K562 (cell line): ENCODE results near the gene MADCAM1. TPM values are rescaled to one million over a fixed set of nuclear protein-coding genes. Genes with fewer than 3 reads are reported as not detected.
A peak's percentile ranks its signal among the peaks of the same experiment; 100 is the strongest.

Experiments used
- ARNT ChIP-seq, 2 experiments: fragments of 450-650 bp; IDR thresholded peaks; 2 replicates each; pipeline ENCODE4 v1.6.1; 2016; ENCODE audit warnings: mild to moderate bottlenecking in 1 of 2
- CEBPG ChIP-seq, 3 experiments: fragments of 200-800 bp in 1 of 3; sonication (Bioruptor generic) in 1 of 3; sonication (generic) in 1 of 3; formaldehyde crosslinking in 1 of 3; IDR thresholded peaks in 2 of 3; conservative IDR thresholded peaks in 1 of 3; 2 replicates each; pipeline versions ENCODE4 v1.6.1 to v1.8.0; 2016 to 2022; ENCODE audit warnings: missing compliant biosample characterization in 2 of 3, missing genetic modification characterization in 2 of 3, mild to moderate bottlenecking in 1 of 3, missing genetic modification reagents in 1 of 3
- DDX20 ChIP-seq: fragments of 450-650 bp; IDR thresholded peaks from 2 replicates; pipeline ENCODE4 v1.6.1; 2016; ENCODE audit warnings: missing genetic modification characterization, low read depth, mild to moderate bottlenecking, missing compliant biosample characterization, moderate library complexity
- ELF4 ChIP-seq: fragments of 450-650 bp; formaldehyde crosslinking; IDR thresholded peaks from 2 replicates; pipeline ENCODE4 v1.4.0; 2022; ENCODE audit warnings: missing genetic modification characterization
- HDAC1 ChIP-seq, 2 experiments: fragments of 450-650 bp; IDR thresholded peaks; 2 replicates each; pipeline ENCODE4 v1.6.1; 2016 to 2017; ENCODE audit warnings: inconsistent platforms in 1 of 2, mild to moderate bottlenecking in 1 of 2, moderate library complexity in 1 of 2
- KDM5B ChIP-seq: fragments of 200-600 bp; sonication (generic); IDR thresholded peaks from 2 replicates; pipeline ENCODE4 v1.6.1; 2012; ENCODE audit warnings: low read depth, mild to moderate bottlenecking, moderate library complexity, low read length, control low read depth, inconsistent platforms; ENCODE audit not compliant: insufficient replicate concordance
- KLF13 ChIP-seq: fragments of 450-650 bp; IDR thresholded peaks from 2 replicates; pipeline ENCODE4 v1.6.1; 2016; ENCODE audit warnings: missing genetic modification characterization, low read depth, mild to moderate bottlenecking, missing compliant biosample characterization, moderate library complexity, borderline replicate concordance
- MEIS2 ChIP-seq: fragments of 450-650 bp; IDR thresholded peaks from 2 replicates; pipeline ENCODE4 v1.6.1; 2014; ENCODE audit warnings: mild to moderate bottlenecking; ENCODE audit not compliant: partially characterized antibody
- RAD21 ChIP-seq, 2 experiments: fragments of 250-450 bp in 1 of 2; fragments of 450-650 bp in 1 of 2; sonication (Bioruptor Pico) in 1 of 2; formaldehyde crosslinking in 1 of 2; IDR thresholded peaks in 1 of 2; conservative IDR thresholded peaks in 1 of 2; 2 replicates each; pipeline versions ENCODE4 v1.4.0 to v1.8.0; 2020 to 2022; ENCODE audit warnings: mild to moderate bottlenecking in 2 of 2, moderate library complexity in 1 of 2
- RBBP5 ChIP-seq: fragments of 200-600 bp; sonication (generic); IDR thresholded peaks from 2 replicates; pipeline ENCODE4 v1.6.1; 2012; ENCODE audit warnings: borderline replicate concordance, mild to moderate bottlenecking, low read length, control low read depth, inconsistent platforms; ENCODE audit not compliant: insufficient read depth, poor library complexity, severe bottlenecking
- RBM14 ChIP-seq: fragments of 200-400 bp; formaldehyde crosslinking; IDR thresholded peaks from 2 replicates; pipeline ENCODE4 v1.6.1; 2018; ENCODE audit warnings: low read depth, mild to moderate bottlenecking, low read length, moderate library complexity, borderline replicate concordance; ENCODE audit not compliant: insufficient read depth
- SMARCE1 ChIP-seq: fragments of 450-650 bp; IDR thresholded peaks from 2 replicates; pipeline ENCODE4 v1.7.1; 2016; ENCODE audit warnings: mild to moderate bottlenecking
- SUPT5H ChIP-seq: fragments of 450-650 bp; IDR thresholded peaks from 2 replicates; pipeline ENCODE4 v1.6.1; 2016
- ZNF121 ChIP-seq: sonication (generic); formaldehyde crosslinking; conservative IDR thresholded peaks from 2 replicates; pipeline ENCODE4 v1.8.0; 2022; ENCODE audit warnings: missing genetic modification reagents
- polyA plus RNA-seq, 8 experiments: library from polyadenylated mRNA; depleted of rRNA in 4 of 8; stranded (reverse) in 5 of 8; unstranded in 3 of 8; fragments of >200 nt; fragmentation: Nextera tagmentation in 2 of 8; fragmentation: Illumina TruSeq in 1 of 8; extraction: Ambion mirVana in 2 of 8; extraction: Trizol in 1 of 8; gene quantifications; 2 replicates each; pipeline versions ENCODE4 v1.2.1 to v1.2.3, GENCODE V29; 2011 to 2014; ENCODE audit warnings: inconsistent platforms in 1 of 8, missing spikeins in 1 of 8
- total RNA-seq, 7 experiments: library from RNA; depleted of rRNA in 6 of 7; stranded (reverse); fragments of >200 nt in 6 of 7; fragmentation: Illumina TruSeq in 2 of 7; extraction: Trizol in 2 of 7; gene quantifications; 2 replicates each; pipeline versions ENCODE4 v1.2.1 to v1.2.3, GENCODE V29; 2011 to 2021; ENCODE audit warnings: low replicate concordance in 1 of 7
- TF ChIP-seq, protein P1 (sequence below), 2 experiments: IDR thresholded peaks; 2 replicates each; pipeline ENCODE4 v1.6.1; 2011; ENCODE audit warnings: borderline replicate concordance in 1 of 2, control low read depth in 1 of 2, low read depth in 1 of 2, low read length in 1 of 2, mild to moderate bottlenecking in 1 of 2, mixed read lengths in 1 of 2, moderate library complexity in 1 of 2; ENCODE audit not compliant: insufficient read depth in 1 of 2, insufficient read length in 1 of 2, poor library complexity in 1 of 2, severe bottlenecking in 1 of 2; ENCODE audit errors: extremely low read depth in 1 of 2
- TF ChIP-seq, protein P2 (sequence below): fragments of 450-650 bp; formaldehyde crosslinking; IDR thresholded peaks from 2 replicates; pipeline ENCODE4 v1.4.0; 2020; ENCODE audit warnings: mild to moderate bottlenecking, moderate library complexity
- TF ChIP-seq, protein P3 (sequence below): fragments of 250-450 bp; sonication (Bioruptor Pico); IDR thresholded peaks from 2 replicates; pipeline ENCODE4 v1.4.0; 2020; ENCODE audit warnings: borderline replicate concordance
- TF ChIP-seq, protein P4 (sequence below): sonication (generic); formaldehyde crosslinking; IDR thresholded peaks from 2 replicates; pipeline ENCODE4 v1.8.1; 2022; ENCODE audit warnings: missing genetic modification reagents

MADCAM1 gene
- total and polyA plus RNA-seq, 9 of the 15 experiments (the other 6 are each of a cell fraction or from before 2014, with no cell fraction given), result 0.09 to 0.36 (median 0.09) TPM; not detected in 6

DNA sequence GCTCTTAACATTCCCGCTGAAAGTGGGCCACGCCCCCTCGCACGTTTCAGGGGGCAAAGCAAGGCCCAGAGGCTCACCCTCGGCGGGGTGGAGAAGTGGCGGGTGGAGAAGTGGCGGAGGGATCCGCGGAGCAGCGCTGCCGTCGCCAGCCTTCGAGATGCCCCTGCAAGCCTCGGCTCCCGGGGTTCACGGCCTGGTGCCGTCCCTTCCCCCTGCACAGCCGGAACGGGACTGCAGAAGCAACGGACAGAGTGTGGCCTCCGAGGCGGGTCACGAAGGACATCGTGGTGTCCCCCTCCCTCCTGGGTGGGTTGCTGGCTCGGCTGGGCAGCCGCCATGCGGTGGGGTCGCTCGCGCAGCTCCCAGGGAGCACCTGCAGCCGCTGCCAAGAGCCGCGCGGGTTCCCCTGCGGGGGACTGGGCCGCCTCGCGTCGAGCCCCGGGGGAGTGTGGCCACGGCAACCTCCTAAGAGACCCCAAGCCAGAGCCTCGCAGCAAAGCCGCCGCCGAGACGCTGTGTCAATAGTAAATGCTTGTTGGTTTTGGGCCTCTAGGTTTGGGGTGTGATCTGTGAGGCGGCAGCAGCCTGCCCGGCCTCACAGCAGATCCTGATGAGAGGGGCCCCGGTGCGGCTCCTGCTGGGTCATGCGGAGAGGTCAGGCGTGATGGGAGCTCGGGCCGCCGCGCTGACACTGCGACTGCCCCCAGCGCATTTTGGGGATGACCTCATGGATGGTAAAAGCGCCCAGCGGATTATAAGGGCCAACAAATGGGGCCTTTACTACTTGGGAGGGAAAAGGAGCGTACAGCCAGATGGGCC is 16.5 kb downstream of the MADCAM1 start (continued):
- TF ChIP-seq, protein P1, sequence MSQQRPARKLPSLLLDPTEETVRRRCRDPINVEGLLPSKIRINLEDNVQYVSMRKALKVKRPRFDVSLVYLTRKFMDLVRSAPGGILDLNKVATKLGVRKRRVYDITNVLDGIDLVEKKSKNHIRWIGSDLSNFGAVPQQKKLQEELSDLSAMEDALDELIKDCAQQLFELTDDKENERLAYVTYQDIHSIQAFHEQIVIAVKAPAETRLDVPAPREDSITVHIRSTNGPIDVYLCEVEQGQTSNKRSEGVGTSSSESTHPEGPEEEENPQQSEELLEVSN (IDR thresholded peaks at IDR 0.05; ENCODE audit: borderline replicate concordance in 1 of 2, extremely low read depth in 1 of 2, insufficient read depth in 1 of 2, insufficient read length in 1 of 2, low read depth in 1 of 2, low read length in 1 of 2, poor library complexity in 1 of 2, severe bottlenecking in 1 of 2), result peak in 1 of 2 experiments; percentile 56
- TF ChIP-seq, protein P2, sequence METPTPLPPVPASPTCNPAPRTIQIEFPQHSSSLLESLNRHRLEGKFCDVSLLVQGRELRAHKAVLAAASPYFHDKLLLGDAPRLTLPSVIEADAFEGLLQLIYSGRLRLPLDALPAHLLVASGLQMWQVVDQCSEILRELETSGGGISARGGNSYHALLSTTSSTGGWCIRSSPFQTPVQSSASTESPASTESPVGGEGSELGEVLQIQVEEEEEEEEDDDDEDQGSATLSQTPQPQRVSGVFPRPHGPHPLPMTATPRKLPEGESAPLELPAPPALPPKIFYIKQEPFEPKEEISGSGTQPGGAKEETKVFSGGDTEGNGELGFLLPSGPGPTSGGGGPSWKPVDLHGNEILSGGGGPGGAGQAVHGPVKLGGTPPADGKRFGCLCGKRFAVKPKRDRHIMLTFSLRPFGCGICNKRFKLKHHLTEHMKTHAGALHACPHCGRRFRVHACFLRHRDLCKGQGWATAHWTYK, result no peak
- TF ChIP-seq ZNF121, result no peak
- no peak for TF ChIP-seq RAD21 (CRISPR knock-in tag; conservative IDR thresholded peaks at IDR 0.05 in 1 of 2, IDR thresholded peaks at IDR 0.05 in 1 of 2)
- TF ChIP-seq HDAC1 (IDR thresholded peaks at IDR 0.05), result no peak
- TF ChIP-seq SUPT5H, result no peak
- no peak for TF ChIP-seq SMARCE1
- no peak for TF ChIP-seq RBBP5
- 0 out of 2 replicates have a peak, but pooled peaks have one; percentile 64 for TF ChIP-seq RBM14
- TF ChIP-seq CEBPG (CRISPR knock-in tag; IDR thresholded peaks at IDR 0.05), result no peak
- no peak for TF ChIP-seq CEBPG (tag; conservative IDR thresholded peaks at IDR 0.05 in 1 of 2, IDR thresholded peaks at IDR 0.05 in 1 of 2)
- TF ChIP-seq DDX20 (tag), result no peak
- TF ChIP-seq MEIS2, result no peak
- no peak for TF ChIP-seq KDM5B
- no peak for TF ChIP-seq KLF13
- no peak for TF ChIP-seq ARNT (IDR thresholded peaks at IDR 0.05)
- TF ChIP-seq, protein P3, sequence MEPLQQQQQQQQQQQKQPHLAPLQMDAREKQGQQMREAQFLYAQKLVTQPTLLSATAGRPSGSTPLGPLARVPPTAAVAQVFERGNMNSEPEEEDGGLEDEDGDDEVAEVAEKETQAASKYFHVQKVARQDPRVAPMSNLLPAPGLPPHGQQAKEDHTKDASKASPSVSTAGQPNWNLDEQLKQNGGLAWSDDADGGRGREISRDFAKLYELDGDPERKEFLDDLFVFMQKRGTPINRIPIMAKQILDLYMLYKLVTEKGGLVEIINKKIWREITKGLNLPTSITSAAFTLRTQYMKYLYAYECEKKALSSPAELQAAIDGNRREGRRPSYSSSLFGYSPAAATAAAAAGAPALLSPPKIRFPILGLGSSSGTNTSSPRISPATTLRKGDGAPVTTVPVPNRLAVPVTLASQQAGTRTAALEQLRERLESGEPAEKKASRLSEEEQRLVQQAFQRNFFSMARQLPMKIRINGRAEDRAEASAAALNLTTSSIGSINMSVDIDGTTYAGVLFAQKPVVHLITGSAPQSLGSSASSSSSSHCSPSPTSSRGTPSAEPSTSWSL (CRISPR knock-in tag), result no peak
- TF ChIP-seq, protein P4, sequence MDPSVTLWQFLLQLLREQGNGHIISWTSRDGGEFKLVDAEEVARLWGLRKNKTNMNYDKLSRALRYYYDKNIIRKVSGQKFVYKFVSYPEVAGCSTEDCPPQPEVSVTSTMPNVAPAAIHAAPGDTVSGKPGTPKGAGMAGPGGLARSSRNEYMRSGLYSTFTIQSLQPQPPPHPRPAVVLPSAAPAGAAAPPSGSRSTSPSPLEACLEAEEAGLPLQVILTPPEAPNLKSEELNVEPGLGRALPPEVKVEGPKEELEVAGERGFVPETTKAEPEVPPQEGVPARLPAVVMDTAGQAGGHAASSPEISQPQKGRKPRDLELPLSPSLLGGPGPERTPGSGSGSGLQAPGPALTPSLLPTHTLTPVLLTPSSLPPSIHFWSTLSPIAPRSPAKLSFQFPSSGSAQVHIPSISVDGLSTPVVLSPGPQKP, result no peak
- TF ChIP-seq ELF4 (CRISPR knock-in tag), result no peak
